Gastroesophageal sphincter (tissue), 3 donors: ENCODE data around the gene CEP112.

Experiments used
- CTCF ChIP-seq, 4 experiments: fragments of 200-600 bp in 2 of 4; fragments of 450-650 bp in 2 of 4; sonication (generic) in 1 of 4; IDR thresholded peaks; one replicate each; pipeline ENCODE4 v1.5.1; 2017 to 2019; ENCODE audit warnings: antibody characterized with exemption in 4 of 4, mild to moderate bottlenecking in 2 of 4, moderate library complexity in 2 of 4
- EP300 ChIP-seq: sonication (generic); formaldehyde crosslinking; IDR thresholded peaks from one replicate; pipeline ENCODE4 v1.6.1; 2017; ENCODE audit warnings: antibody characterized with exemption, mild to moderate bottlenecking
- POLR2A ChIP-seq, 2 donors: fragments of 450-650 bp; IDR thresholded peaks; one replicate each; pipeline ENCODE4 v1.6.1; 2017; ENCODE audit warnings: antibody characterized with exemption in 2 of 2, mild to moderate bottlenecking in 2 of 2, moderate library complexity in 1 of 2
- POLR2AphosphoS5 ChIP-seq: sonication (generic); formaldehyde crosslinking; IDR thresholded peaks from one replicate; pipeline ENCODE4 v1.6.1; 2017; ENCODE audit warnings: antibody characterized with exemption

DNA sequence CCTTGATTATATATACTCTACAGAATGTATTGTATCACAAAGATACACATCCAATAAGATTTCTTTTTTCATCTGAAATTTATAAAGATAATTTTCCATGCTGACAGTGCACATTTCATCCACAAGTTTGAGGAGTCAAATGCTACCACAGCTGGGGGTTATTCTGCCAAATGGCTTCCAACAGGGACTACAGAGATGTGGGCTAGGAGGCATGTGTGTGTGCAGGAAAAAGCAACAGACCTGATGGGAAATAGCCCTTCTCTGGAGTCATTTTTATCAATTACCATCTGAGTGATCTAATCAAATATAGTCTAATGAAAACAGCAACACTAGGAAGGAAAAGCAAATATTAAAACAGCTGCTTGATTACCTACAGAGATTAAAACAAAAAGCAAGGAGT is 290.5 kb downstream of the CEP112 start:
- no peak for TF ChIP-seq CTCF (IDR thresholded peaks at IDR 0.05)
- no peak for TF ChIP-seq POLR2A (IDR thresholded peaks at IDR 0.05)
- no peak for TF ChIP-seq POLR2AphosphoS5
- TF ChIP-seq EP300: no peak
